Stimulated activated CD4-positive, alpha-beta T cell treated with anti-CD3 and anti-CD28 coated beads, Interleukin-2, amount 100 ng/mL, for 4 hours (primary cell): ENCODE measurements around the gene HLA-DPB1.
"Not testable (repeated sequence)": the region's sequence is repeated elsewhere in the genome, so short reads cannot be mapped to it uniquely, and the experiment has no call there.

Experiments used
- DNase-seq: peaks from one replicate; pipeline ENCODE4 v3.0.0-alpha.2; 2020; ENCODE audit warnings: low read depth

Gene HLA-DPB1

DNA sequence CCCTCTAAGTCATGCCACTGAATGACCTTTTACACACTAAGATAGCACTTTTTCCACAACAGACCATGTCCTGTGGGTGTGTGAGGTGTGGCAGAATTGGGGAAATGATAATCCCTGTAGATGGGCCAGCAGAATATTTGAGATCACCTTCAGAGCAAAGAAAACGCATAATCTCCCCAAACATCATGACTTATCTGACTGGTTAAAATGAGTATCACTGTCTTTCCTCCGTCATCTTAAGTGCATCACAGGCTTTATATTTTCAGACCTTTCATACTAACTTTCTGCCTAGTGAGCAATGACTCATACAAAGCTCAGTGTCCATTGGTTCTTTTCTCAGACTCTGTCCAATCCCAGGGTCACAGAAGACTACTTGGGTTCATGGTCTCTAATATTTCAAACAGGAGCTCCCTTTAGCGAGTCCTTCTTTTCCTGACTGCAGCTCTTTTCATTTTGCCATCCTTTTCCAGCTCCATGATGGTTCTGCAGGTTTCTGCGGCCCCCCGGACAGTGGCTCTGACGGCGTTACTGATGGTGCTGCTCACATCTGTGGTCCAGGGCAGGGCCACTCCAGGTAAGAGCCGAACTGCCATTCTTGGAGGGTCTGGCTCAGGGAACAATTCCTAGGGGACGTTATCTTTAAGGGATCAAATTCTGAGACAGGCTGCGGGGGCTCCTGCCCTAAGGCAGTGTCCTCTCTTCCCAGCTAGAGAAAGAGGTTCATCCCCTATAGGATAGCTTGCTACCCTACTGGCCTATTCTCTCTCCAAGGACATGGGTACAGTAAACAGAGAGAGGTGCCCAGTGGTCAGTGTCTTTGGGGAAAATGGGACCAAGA lies at the start of gene HLA-DPB1:
Gene HLA-DPB1 (plus strand): TSS at position 423 of the 838 bp plus-strand sequence. CDS start 52 bp downstream, at position 475.
- no peak for DNase-seq

DNA sequence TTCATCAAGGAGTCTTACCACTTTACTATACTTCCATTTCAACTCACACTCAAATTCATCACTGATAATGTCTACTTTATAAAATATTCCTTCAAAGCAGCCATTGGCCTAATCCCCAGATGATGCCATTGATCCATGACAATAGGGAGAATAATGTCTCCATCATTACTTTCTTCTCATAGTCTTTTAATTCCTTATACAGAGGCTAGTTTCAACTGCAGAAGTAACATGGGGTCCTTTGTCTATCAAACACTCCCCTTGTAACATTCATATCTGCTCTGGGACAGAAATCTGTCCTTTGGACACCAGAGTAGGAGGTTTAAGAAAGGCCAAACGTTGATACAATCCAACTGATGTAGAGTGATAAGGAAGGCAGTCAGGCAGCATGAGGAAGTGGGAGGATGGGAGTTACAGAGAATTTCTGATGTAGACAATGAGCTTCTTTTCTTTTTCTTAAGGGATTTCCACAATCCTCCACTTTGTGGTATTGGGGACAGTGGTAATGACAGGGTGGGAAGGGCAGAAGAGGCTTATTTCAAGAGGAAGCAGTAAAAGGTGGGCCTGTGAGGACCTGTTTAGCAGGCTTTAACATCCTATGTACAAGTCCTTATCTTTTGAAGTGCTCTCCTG lies 47.5 kb upstream of the HLA-DPB1 start:
- DNase-seq: no peak

DNA sequence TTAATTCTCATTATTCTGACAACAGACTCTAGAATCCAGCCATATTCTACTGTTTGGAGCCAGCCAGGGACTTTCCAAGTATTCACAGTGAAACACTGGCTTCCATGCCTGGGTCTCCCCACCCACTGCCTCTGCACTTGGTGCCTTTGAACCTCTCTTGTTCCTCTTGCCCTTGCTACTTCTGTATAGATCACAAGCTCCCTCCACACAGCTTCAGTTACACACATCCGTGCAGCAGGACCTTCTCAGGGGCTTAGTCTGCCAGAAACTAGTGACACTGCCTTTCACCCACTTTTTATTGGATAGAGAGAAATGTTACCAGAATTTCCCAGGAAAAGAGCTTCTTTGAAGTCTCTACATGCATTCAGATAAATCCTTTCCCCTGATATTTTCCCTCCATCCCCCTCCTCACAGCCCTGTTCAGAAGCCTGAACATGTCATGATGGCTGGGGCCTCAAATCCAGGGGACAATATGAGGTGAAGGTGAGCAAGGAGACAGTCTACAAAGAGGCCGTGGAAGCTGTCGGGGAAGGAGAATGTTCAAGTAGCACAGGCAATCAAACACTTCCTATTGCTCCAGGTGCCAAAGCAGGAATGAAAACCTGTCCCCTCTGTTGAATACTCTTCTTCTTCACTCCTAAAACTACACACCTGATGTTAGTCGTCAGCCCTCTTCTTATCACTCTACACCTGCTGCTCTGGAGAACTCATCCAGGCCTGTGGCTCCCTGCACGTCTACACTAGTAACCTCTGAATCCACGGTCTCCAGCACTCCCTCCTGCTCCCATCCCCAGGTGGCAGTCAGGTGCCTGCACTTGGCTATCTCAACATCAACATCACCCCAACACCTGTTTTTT lies 46.2 kb upstream of the HLA-DPB1 start:
- DNase-seq: no peak

DNA sequence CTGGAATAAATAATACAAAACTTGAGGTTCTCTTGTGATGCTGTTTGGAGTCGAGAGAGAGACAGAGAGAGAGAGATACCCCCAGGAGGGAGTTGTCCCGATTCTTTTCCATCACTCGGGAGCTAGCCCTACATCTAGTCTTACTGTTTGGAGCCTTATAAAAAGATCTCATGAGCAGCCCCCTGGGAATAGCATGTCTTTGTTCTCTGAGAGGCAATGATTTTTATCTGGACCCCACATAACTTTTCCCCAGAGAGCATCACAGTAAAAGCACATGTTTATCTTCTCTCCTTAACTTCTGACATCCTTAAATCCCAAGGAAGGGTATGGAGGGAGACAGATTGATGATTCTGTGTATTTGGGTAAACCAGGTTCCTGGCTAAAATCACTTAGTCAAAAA lies 45.5 kb upstream of the HLA-DPB1 start:
- DNase-seq: no peak

DNA sequence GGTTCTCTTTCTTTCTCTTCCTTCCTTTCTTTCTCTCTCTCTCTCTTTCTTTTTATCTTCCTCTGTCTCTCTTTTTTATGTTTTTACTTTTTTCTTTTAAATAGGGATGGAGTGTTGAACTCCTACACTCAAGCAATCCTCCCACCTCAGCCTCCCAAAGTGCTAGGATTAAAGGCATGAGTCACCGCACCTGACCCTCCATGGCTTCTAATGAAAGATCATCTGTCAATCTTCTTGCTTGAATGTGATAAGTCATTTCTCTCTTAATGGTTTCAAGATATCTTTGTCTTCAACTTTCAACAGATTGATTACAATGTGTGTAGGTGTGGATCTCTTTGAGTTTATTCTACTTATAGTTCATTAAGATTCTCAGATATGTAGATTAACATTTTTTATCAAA lies 41.2 kb upstream of the HLA-DPB1 start:
- no peak for DNase-seq

DNA sequence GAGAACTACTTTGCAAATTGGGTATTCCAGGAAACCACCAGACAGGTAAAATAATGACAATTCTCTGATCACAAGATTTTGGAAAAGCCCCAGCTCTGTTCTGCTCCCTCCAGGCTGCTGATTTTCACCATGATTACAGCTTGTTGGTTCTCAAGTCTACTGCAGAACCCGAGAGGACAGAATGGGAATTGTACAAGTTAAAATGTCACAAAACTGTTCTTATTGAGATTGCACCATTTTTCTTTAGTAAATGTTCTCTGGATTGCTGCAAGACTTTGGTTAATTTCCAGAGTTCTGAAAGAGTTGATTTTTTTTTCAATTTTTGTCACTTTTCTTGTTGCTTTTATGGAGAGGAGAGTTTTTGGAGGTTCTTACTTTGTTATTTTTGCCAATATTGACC lies 39.3 kb upstream of the HLA-DPB1 start:
- DNase-seq: no peak

DNA sequence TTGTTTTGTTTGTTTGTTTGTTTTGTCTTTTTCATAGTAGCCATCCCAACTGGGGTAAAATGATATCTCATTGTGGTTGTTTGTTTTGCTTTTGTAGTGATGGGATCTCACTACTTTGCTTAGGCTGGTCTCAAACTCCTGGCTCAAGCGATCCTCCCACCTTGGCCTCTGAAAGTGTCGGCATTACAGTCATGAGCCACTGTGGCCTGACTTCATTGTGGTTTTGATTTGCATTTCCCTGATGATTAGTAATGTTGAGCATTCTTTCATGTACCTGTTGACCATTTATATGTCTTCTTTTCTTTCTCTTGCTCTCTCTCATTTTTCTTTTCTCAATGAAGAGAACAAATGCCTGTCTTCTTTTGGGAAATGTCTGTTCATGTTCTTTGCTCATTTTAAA lies 35.6 kb upstream of the HLA-DPB1 start:
- no peak for DNase-seq

DNA sequence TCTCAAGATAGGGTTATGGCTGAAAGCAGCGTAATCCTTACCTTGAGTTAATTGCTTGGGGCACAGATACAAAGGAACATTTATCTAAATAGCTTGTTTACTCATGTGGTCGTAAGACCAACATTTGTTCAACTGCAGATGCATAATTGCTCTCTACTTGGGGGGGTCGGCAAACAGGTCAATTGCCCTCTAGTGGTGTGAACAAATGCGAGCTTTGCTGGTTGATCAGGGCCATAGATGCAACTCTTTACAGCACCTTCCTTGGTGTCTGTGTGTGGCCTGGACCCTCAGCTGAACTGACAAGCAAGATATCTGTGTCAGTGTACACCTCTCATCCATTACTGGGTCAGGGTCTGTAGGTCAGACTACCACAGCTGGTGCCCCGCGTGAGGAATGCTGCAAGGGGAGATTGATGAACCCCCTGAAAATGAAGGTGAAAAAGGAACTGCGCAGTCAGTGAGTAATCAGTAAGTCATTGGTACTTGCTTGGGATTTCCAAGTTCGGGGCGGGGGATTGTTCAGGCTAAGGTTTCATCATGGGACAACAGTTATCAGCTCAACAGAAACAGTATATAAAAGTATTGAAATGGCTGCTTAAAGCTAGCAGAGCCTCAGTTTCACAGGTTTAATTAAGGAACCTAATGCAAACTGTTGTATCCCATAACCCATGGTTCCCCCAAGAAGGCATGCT lies 26.3 kb upstream of the HLA-DPB1 start:
- DNase-seq: no peak

DNA sequence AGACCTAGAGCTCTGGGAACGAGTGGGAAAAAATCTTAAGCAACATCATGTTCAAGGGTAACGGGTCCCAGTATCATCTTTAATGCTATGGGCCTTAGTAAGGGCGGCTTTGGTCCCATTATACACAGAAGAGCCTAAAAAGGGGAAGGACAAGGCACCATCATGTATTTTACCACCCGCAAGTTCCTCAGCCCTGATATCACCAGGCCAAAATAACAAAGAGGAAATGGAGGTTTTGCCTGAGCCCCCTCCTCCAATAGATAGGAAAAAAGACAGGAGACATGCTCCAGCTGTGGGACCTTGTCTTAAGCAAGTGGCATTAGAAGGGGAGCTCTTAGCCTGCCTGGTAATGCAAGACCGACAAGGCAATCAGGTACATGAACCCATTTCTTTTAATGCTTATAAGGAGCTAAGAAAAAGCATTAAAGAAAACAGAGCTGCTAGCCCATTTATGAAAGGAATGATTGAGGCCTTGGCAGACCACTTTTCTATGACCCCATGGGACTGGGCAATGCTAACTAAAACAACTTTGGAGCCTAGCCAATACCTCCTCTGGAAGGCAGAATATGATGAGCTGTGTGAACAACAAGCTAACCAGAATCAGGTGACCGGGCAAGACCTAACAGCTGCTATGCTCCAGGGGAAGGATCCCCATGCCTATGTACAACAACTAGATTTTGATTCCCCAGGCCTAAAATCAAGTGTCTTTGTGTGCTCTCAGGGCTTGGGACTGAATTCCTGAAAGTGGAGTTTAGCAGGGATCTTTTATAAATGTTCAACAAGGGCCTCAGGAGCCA lies 25.6 kb upstream of the HLA-DPB1 start:
- DNase-seq: no peak

DNA sequence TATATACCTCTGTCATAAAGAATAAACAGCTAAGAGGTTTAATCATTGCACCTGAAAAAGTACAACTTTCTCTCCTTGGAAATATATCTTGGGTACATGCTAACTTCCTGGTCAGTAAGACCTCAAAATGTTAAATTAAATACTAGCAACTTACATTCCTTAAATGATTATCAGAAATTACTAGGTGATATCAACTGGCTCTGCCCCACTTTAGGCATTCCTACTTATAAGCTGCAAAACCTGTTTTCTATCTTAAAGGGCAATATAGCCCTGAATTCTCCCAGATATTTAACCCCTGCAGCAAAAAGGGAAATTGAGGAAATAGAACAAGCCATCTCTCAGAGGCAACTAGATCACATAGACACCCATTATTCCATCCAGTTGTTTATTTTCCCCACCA lies 23.2 kb upstream of the HLA-DPB1 start:
- DNase-seq: no peak

DNA sequence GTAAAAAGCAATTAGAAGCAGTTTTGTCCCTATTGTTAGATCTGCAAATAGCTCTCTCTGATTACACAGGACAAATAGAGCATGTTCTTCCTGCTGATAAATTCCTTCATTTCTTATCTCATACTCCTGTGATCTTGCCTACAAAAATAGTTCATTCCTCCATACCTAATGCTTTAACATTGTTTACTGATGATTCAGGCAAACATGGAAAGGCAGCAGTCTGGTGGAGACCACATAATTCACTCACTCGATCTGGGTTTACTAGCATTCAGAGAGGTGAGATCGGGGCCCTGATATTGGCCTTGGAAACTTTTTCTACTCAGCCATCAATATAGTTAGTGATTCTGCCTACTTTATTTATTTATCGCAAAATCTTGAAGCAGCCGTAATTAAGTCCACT lies 22.6 kb upstream of the HLA-DPB1 start:
- no peak for DNase-seq

DNA sequence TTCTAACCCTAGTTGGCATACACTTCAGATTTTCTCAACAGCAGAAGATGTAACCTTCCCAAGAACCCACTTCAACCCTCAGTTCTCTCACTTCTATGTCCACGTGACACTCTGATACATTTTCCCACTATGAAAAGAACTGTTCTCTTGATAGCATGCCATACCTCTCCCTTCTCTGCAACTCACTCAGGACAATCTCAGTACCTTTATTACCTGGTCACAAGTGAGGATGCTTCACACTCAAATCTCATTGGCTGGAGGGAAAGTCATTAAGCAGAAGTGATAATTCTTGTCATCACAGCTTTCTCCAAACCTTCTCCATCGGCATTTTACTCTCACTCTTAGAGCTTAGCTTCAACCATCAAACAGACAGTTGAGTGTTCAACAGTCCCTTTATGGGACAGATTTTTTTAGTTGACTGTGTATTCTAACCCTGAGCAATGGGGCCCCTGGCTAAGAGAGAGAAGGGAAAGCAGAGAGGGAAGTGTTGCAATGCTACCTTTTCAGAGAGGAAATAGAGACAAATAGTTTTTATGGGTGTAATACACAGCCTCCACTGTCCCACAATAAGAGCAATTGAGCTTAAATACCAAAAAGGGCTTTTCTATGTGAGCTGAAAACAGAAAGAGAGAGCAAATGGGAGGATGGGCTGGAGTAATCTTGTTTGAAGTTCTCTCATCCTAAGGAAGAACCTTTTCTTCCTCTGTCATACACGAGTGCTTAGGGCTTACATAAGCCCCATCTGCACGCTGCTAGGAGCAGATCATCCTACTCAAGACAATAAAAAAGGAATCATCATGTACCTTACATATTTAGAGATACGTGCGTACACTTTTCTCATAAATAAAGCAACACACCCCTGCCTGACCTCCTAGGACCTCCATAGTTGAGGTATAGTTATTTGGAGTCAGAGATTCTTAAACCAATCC lies 18.3 kb upstream of the HLA-DPB1 start:
- no peak for DNase-seq

DNA sequence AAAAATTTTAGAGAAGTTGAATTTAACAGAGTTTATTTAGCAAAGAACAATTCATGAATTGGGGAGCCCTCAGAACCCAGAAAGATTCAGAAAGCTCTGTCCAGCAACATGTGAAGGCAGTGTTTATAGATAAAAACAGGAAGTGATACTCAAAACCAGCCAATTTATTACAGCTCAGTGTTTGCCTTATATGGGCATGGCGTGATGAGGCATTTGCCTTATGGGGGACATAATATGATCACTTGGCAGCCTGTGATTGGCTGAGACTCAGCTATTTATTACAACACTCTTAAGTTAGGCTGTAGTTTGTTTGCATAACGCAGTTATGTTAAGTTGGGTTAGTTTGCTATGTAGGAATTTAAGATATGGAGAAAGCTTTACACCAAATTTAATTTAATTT lies 13.8 kb upstream of the HLA-DPB1 start:
- no peak for DNase-seq

DNA sequence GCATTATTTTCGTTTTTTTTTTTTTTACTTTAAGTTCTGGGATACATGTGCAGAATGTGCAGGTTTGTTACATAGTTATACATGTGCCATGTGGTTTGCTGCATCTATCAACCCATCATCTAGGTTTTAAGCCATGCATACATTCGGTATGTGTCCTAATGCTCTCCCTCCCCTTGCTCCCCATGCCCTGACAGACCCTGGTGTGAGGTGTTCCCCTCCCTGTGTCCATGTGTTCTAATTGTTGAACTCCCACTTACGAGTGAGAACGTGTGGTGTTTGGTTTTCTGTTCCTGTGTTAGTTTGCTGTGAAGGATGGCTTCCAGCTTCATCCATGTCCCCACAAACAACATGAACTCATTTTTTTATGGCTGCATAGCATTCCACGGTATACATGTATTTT lies 12.4 kb upstream of the HLA-DPB1 start:
- not testable (repeated sequence) for DNase-seq

DNA sequence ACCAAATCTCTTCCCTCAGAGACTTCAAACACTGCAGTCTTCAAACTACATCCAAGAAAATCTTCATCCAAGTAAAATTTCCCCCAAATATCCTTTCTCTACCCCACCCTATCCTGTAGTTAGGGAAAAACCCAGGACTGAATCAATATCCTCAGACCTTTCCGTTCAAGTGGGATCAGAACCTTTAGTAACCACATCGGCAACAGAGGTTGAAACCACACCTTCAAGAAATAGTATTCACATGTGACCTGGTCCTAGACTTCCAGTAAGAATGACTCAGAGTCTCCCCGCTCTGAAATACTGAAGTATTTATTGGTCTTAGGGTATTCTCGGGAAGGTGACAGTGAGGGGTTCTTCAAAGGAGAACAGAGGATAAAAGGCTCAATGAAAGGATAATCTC lies 11.1 kb upstream of the HLA-DPB1 start:
- DNase-seq: no peak

DNA sequence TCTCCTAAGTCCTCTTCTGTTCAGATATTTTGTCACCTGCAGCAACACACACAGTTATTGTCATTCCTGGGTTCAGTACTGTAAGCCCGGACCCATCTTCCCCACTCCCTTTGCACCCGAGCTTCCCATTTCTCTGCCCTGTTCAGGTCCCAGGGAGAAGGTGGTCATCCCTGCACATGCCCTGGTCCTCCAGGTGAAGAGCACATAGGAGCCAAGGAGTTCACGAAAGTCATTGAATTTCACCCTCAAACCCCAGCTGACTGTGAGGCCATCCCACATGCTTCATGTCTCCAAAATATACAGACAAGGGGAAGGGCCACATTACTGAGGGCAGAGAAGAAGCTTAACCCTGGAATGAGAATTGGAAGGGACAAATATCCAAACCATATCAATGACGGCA lies 10.5 kb upstream of the HLA-DPB1 start:
- no peak for DNase-seq

DNA sequence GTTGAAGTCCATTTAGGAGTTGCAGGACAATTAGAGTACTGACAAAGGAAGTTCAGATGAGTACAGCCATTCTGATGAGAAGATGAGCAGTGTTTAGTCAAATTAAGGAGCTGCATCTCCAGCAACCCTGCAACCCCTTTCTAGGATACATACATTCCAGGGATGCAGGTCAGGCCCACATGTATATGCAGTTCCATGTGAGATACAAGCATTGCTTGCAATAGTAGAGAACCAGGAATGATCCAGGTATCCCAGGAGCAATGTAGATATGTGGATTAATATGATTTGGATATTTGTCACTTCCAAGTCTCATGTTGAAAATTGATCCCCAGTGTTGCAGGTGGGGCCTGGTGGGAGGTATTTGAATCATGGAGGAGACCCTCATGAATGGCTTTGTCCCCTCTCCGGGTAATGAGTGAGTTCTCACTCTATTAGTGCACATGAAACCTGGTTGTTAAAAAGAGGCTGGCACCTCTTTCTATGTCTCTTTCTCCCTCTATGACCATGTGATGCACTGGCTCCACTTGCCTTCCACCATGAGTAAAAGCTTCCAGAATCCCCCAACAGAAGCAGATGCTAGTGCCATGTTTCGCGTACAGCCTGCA lies 8.8 kb upstream of the HLA-DPB1 start:
- DNase-seq: no peak

DNA sequence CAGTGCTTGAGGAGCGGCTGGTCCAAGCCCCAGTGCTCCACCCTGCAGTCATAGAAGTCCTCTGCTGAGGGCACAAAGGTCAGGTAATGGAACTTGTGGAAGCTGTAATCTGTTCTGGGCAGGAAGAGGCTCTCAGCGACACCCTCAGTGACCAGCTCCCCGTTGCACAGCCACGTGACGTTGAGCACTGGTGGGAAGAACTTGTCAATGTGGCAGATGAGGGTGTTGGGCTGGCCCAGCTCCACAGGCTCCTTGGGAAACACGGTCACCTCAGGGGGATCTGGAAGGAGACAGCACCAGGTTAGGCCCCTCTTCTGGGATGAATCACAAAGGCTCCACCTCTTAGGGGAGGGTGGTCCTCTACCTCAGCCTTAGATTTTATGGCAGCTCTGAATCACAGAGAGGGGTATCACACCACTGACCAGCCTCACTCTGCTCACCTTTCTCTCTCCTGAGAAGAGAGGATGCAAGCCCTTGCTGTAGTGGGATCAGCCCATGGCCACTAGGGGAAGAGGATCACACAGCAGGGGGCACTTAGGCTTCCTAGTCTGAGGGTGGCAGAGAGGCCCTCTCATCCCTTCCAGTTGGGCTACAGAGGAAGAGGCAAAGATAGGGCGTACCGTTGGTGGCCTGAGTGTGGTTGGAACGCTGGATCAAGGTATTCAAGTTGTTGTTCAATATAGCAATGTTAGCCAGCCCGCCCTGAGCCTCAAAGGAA lies 6.6 kb upstream of the HLA-DPB1 start:
- DNase-seq: no peak

DNA sequence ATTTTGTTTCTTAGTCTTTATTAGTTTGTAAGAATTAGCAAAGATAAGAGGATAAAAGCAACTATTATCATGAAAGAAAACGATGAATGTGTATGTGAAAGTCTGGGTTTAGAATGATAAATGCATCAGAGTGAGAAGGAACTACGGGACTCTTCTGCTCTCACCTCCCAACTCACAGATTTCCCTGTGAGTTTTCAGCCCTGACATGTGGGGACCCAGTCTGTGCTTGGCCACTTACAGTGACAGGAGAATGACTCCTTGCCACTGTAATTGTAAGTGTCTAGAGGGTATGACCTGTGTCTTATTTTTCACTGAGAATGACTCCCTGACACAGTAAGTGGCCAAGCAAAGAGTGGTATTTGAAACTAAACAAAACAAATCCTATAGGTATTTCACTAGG lies 4.9 kb upstream of the HLA-DPB1 start:
- no peak for DNase-seq
